Osteoblast (primary cell): ENCODE measurements around the gene EPGN. TPM values are rescaled to one million over a fixed set of nuclear protein-coding genes. Genes with fewer than 3 reads are reported as not detected.

Source experiments
- DNase-seq: peaks from one replicate; pipeline ENCODE4 v3.0.0; 2011; ENCODE audit warnings: low spot score, mixed read lengths; ENCODE audit not compliant: insufficient read length; ENCODE audit errors: missing footprints
- H2AFZ ChIP-seq: 2 replicates; pipeline ENCODE4 v1.6.0; 2011; ENCODE audit warnings: mild to moderate bottlenecking, low read length
- H3K27ac ChIP-seq: 2 replicates; pipeline ENCODE4 v1.5.1; 2011; ENCODE audit warnings: mild to moderate bottlenecking, low read depth, low read length, moderate library complexity
- H3K27me3 ChIP-seq: 2 replicates; pipeline ENCODE4 v1.6.0; 2012; ENCODE audit warnings: mild to moderate bottlenecking, control low read depth, inconsistent platforms, low read length, moderate library complexity; ENCODE audit not compliant: insufficient read depth
- H3K36me3 ChIP-seq: 2 replicates; pipeline ENCODE4 v1.5.1; 2011; ENCODE audit warnings: mild to moderate bottlenecking, low read length, control low read depth, moderate library complexity; ENCODE audit not compliant: insufficient read depth
- H3K4me1 ChIP-seq: 2 replicates; pipeline ENCODE4 v1.5.1; 2011; ENCODE audit warnings: mild to moderate bottlenecking, low read length, control low read depth, moderate library complexity; ENCODE audit not compliant: insufficient read depth
- H3K4me2 ChIP-seq: 2 replicates; pipeline ENCODE4 v1.6.0; 2011; ENCODE audit warnings: mild to moderate bottlenecking, low read length; ENCODE audit not compliant: insufficient read depth
- H3K4me3 ChIP-seq: fragments of 200-600 bp; sonication (generic); 3 replicates; pipeline ENCODE4 v1.5.1; 2012; ENCODE audit warnings: mild to moderate bottlenecking, low read length, inconsistent platforms; ENCODE audit not compliant: insufficient read depth
- H3K79me2 ChIP-seq: 2 replicates; pipeline ENCODE4 v1.6.0; 2012; ENCODE audit warnings: mild to moderate bottlenecking, low read length, control low read depth, inconsistent platforms; ENCODE audit not compliant: insufficient read depth
- H3K9me3 ChIP-seq: 2 replicates; pipeline ENCODE4 v1.5.1; 2011; ENCODE audit warnings: low read depth, low read length, control low read depth
- H4K20me1 ChIP-seq: 2 replicates; pipeline ENCODE4 v1.6.0; 2012; ENCODE audit warnings: mild to moderate bottlenecking, low read length, control low read depth; ENCODE audit not compliant: insufficient read depth
- total RNA-seq: library from RNA; depleted of rRNA; stranded (reverse); fragments of >200 nt; gene quantifications from 2 replicates; pipeline ENCODE4 v1.2.3, GENCODE V29; 2012
- TF ChIP-seq, protein P1 (sequence below): IDR thresholded peaks from 2 replicates; pipeline ENCODE4 v1.5.1; 2011; ENCODE audit warnings: mild to moderate bottlenecking, low read depth, low read length, moderate library complexity; ENCODE audit errors: extremely low read depth

Gene EPGN
- total RNA-seq, 1 donor, result 1.1 TPM

- no peaks in the 10 kb centered on the region for H3K4me1 ChIP-seq
- no peak overlapping the region for H3K27ac ChIP-seq
- H3K4me3 ChIP-seq, result no peak overlapping the region
- no peaks in the 10 kb centered on the region for H3K9me3 ChIP-seq
- no peak overlapping the region for H3K4me2 ChIP-seq
- no peaks in the 10 kb centered on the region for H3K79me2 ChIP-seq
- DNase-seq, result no peak
- H3K36me3 ChIP-seq, result no peaks in the 10 kb centered on the region
- no peaks in the 10 kb centered on the region for H3K27me3 ChIP-seq
- no peaks in the 10 kb centered on the region for H4K20me1 ChIP-seq
- H2AFZ ChIP-seq, result no peak overlapping the region
- TF ChIP-seq, protein P1, sequence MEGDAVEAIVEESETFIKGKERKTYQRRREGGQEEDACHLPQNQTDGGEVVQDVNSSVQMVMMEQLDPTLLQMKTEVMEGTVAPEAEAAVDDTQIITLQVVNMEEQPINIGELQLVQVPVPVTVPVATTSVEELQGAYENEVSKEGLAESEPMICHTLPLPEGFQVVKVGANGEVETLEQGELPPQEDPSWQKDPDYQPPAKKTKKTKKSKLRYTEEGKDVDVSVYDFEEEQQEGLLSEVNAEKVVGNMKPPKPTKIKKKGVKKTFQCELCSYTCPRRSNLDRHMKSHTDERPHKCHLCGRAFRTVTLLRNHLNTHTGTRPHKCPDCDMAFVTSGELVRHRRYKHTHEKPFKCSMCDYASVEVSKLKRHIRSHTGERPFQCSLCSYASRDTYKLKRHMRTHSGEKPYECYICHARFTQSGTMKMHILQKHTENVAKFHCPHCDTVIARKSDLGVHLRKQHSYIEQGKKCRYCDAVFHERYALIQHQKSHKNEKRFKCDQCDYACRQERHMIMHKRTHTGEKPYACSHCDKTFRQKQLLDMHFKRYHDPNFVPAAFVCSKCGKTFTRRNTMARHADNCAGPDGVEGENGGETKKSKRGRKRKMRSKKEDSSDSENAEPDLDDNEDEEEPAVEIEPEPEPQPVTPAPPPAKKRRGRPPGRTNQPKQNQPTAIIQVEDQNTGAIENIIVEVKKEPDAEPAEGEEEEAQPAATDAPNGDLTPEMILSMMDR, result no peak
These were observed 35.8 kb downstream of the EPGN start for GRCh38 chr4:74344031-74344430.

GRCh38 chr4:74353858-74354257 lies 45.6 kb downstream of the EPGN start:
- Histone ChIP-seq H4K20me1 (no peaks in the 10 kb centered on the region), H3K9me3 (no peaks in the 10 kb centered on the region), H3K4me2 (no peak overlapping the region), H3K27ac (no peak overlapping the region), H3K27me3 (peaks cover 24% of the 10 kb centered on the region), H3K4me1 (no peaks in the 10 kb centered on the region), H3K79me2 (no peaks in the 10 kb centered on the region), H3K36me3 (no peaks in the 10 kb centered on the region), H3K4me3 (no peak overlapping the region), H2AFZ (no peak overlapping the region)
- TF ChIP-seq, protein P1, result no peak
- no peak for DNase-seq

- TF ChIP-seq, protein P1, result no peak
- Histone ChIP-seq H4K20me1 (no peaks in the 10 kb centered on the region), H3K27ac (no peak overlapping the region), H3K9me3 (no peaks in the 10 kb centered on the region), H3K36me3 (no peaks in the 10 kb centered on the region), H2AFZ (no peak overlapping the region), H3K4me3 (no peak overlapping the region), H3K79me2 (no peaks in the 10 kb centered on the region), H3K27me3 (peaks cover 21% of the 10 kb centered on the region), H3K4me1 (no peaks in the 10 kb centered on the region), H3K4me2 (no peak overlapping the region)
- DNase-seq, result no peak
These were observed 49.7 kb downstream of the EPGN start for GRCh38 chr4:74357965-74358364.

- Histone ChIP-seq H3K27me3 (peaks cover 20% of the 10 kb centered on the region), H2AFZ (no peak overlapping the region), H4K20me1 (no peaks in the 10 kb centered on the region), H3K4me1 (peaks cover 12% of the 10 kb centered on the region), H3K4me2 (no peak overlapping the region), H3K27ac (no peak overlapping the region), H3K36me3 (no peaks in the 10 kb centered on the region), H3K79me2 (no peaks in the 10 kb centered on the region), H3K9me3 (no peaks in the 10 kb centered on the region), H3K4me3 (no peak overlapping the region)
- TF ChIP-seq, protein P1, result no peak
- no peak for DNase-seq
These were observed 53.4 kb downstream of the EPGN start for GRCh38 chr4:74361671-74362070.
